Measurements from ENCODE around the gene RGS7. TPM values are rescaled to one million over a fixed set of nuclear protein-coding genes. Genes with fewer than 3 reads are reported as not detected.

The RGS7 gene
- total RNA-seq, 4 donors from 2014 or later, result 0.47 TPM; not detected in 3

DNA sequence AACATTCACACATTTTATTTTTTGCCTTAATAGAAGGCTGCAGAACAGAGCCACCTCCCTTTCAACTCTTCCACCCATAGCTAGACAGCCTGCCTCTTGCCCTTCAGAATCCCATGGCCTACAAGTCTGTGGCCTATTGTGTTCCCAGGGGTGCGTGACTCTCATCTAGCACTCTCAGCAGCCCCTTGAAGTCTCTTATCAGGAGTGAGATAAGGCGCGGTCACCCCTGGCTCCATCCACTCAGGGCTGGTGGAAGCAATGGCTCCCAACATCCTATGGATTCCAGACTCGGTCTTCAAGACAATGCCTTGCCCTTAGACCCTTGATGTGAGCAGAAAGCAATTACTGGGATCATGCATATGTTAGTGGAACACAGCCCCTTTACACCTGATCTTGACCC is 480.9 kb downstream of the RGS7 start:
- no peak for ATAC-seq (ENCODE audit: low FRiP score)
- no peak for TF ChIP-seq CTCF (IDR thresholded peaks at IDR 0.05)
- no peak for DNase-seq (ENCODE audit: low spot score)

- no peak for TF ChIP-seq CTCF (IDR thresholded peaks at IDR 0.05)
- ATAC-seq (ENCODE audit: low FRiP score) (no peak), DNase-seq (ENCODE audit: low spot score) (no peak)
Observed at GRCh38 chr1:240869071-240869470, 487.9 kb downstream of the RGS7 start.

DNA sequence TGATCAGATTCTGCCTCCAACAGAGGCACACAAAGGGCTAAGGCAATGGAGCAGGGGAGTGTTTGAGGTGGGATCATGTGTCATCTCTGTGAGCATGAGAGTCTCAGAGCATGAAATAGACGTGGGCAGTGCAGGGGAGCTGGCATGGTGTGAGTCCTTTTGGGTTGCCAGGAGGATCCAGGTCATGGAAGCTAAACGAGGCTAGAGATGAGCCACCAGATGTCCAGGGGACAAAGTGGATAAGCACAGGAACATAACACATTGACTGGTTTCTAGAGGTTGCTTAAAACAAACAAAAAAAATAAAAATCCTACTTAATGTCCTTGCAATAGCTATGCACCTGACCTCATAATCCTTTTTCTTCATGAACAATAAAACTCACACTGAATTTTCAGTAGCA is 490.3 kb downstream of the RGS7 start:
- DNase-seq (ENCODE audit: low spot score) (no peak), ATAC-seq (ENCODE audit: low FRiP score) (no peak)
- TF ChIP-seq CTCF (IDR thresholded peaks at IDR 0.05), result no peak

DNA sequence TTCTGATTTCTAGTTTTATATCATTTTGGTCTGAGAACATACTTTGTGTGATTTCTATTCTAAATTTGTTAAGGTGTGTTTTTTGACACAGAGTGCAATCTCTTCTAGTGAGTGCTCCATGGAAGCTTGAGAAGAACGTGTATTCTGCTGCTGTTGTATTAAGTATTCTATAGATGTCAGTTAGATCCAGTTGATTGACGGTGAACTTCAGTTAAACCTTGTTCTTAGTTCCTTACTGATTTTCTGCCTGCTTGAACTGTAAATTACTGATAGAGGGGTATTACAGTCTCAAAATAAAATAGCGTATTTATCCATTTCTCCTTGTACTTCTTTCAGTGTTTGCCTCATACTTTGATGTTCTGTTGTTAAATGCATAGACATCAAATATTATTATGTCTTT is 497.0 kb downstream of the RGS7 start:
- TF ChIP-seq CTCF (IDR thresholded peaks at IDR 0.05), result no peak
- DNase-seq (ENCODE audit: low spot score) (no peak), ATAC-seq (ENCODE audit: low FRiP score) (no peak)

GRCh38 chr1:240854367-240854766 is 502.6 kb downstream of the RGS7 start:
- no peak for TF ChIP-seq CTCF (IDR thresholded peaks at IDR 0.05)
- ATAC-seq (ENCODE audit: low FRiP score) (no peak), DNase-seq (ENCODE audit: low spot score) (no peak)

- TF ChIP-seq CTCF (IDR thresholded peaks at IDR 0.05), result no peak
- ATAC-seq (ENCODE audit: low FRiP score) (no peak), DNase-seq (ENCODE audit: low spot score) (no peak)
Observed at GRCh38 chr1:240847325-240847724, 509.7 kb downstream of the RGS7 start.

DNA sequence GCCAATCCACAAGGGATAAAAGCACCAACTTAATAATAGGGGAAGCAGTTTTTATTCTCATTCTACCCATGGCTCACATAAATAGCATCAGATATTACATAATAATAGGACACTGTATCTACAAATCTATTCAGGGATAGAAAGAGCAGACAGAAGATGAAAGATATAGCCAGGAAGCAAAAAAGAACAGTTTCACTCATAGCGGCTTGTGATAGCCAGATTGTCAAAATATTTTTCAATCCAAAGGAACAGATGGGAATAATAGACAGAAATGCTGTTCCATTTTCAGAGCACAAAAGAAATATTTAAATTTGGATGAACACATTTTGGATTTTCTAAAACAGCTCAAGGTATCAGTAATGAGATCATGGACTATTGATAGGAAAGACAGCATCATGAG is 512.5 kb downstream of the RGS7 start:
- DNase-seq (ENCODE audit: low spot score) (no peak), ATAC-seq (ENCODE audit: low FRiP score) (no peak)
- TF ChIP-seq CTCF (IDR thresholded peaks at IDR 0.05), result no peak
